Activated CD8-positive, alpha-beta T cell treated with anti-CD3 and anti-CD28 coated beads for 36 hours (primary cell): Measurements from ENCODE around the gene CLTB. TPM values are rescaled to one million over a fixed set of nuclear protein-coding genes. Genes with fewer than 3 reads are reported as not detected.
A peak's percentile ranks its signal among the peaks of the same experiment; 100 is the strongest.

Experiments used
- ATAC-seq: fragments of 200-7000 bp; cut with Tn5 transposase; one replicate; pipeline ENCODE4 v1.10.0; 2021; ENCODE audit warnings: mild to moderate bottlenecking, moderate library complexity
- CTCF ChIA-PET: fragments of 350-600 bp; sonication (Branson Sonifier 250); formaldehyde crosslinking; loops from one replicate; lab custom pipeline; 2021; ENCODE audit warnings: antibody characterized with exemption; lab: Charles Lee
- POLR2A ChIA-PET: fragments of 350-600 bp; sonication (Branson Sonifier 250); formaldehyde crosslinking; loops from one replicate; lab custom pipeline; 2021; ENCODE audit warnings: antibody characterized with exemption; lab: Charles Lee
- DNase-seq: peaks from one replicate; pipeline ENCODE4 v3.0.0-alpha.2; 2020
- H3K27ac Mint-ChIP-seq: one replicate; pipeline ENCODE4 v1.8.0; 2021; ENCODE audit warnings: mild to moderate bottlenecking, mixed read lengths
- H3K27me3 Mint-ChIP-seq: one replicate; pipeline ENCODE4 v1.8.0; 2021; ENCODE audit warnings: mixed read lengths
- H3K36me3 Mint-ChIP-seq: one replicate; pipeline ENCODE4 v1.8.0; 2021; ENCODE audit warnings: low read depth, mixed read lengths
- H3K4me1 Mint-ChIP-seq: one replicate; pipeline ENCODE4 v1.8.0; 2021; ENCODE audit warnings: low read depth, mixed read lengths
- H3K4me3 Mint-ChIP-seq: one replicate; pipeline ENCODE4 v1.8.0; 2021; ENCODE audit warnings: mild to moderate bottlenecking, moderate library complexity, mixed read lengths
- H3K9me3 Mint-ChIP-seq: one replicate; pipeline ENCODE4 v1.8.0; 2021; ENCODE audit warnings: mixed read lengths
- CTCF ChIP-seq: fragments of 200-600 bp; IDR thresholded peaks from one replicate; pipeline ENCODE4 v1.8.0; 2022; ENCODE audit warnings: antibody characterized with exemption, mild to moderate bottlenecking
- intact Hi-C: fragments of 100-400 bp; cut with micrococcal nuclease; formaldehyde crosslinking; loops from one replicate; pipeline ENCODE4 v1.10.0; 2022
- total RNA-seq, 2 experiments: library from RNA; stranded (reverse); gene quantifications; one replicate each; pipeline ENCODE4 v1.2.3, GENCODE V29; 2021

The CLTB gene
- total RNA-seq, 2 experiments from 2014 or later = 48.2 to 48.6 TPM

DNA sequence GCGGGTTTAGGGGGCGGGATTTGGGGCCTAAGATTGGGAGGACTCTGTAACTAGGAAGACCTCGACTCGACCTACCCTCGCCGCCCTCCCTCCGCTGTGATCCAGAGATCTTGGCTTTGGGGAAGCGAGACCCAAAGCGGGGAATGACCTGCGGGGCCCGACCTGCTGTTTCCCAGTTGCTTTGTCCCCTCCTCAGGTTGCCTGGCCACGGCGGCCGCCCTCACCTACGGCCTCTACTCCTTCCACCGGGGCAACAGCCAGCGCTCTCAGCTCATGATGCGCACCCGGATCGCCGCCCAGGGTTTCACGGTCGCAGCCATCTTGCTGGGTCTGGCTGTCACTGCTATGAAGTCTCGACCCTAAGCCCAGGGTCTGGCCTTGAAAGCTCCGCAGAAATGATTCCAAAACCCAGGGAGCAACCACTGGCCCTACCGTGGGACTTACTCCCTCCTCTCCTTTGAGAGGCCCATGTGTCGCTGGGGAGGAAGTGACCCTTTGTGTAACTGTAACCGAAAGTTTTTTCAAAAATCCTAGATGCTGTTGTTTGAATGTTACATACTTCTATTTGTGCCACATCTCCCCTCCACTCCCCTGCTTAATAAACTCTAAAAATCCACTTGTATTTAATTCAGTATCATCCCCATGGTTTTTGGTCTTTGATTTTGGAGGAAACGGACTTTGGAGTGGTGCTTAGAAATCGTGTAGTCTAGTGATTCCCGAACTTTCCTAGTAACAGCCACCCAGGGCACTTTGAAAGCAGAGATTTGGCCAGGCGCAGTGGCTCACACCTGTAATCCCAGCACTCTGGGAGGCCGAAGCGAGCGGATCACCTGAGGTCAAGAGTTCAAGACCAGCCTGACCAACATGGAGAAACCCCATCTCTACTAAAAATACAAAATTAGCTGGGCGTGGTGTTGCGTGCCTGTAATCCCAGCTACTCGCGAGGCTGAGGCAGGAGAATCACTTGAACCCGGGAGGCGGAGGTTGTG is 26.9 kb downstream of the CLTB start:
- DNase-seq = no peak
- Mint-ChIP-seq H3K9me3 (no peaks in the 10 kb centered on the region), H3K36me3 (peaks cover 58% of the 10 kb centered on the region), H3K27me3 (no peaks in the 10 kb centered on the region), H3K4me3 (peak overlapping the region; percentile 98), H3K4me1 (peaks cover 29% of the 10 kb centered on the region), H3K27ac (peak overlapping the region; percentile 99)
- peak; percentile 46 for ATAC-seq
- intact Hi-C loops = loop anchor here (1.0 to 2.0 kb wide), 2 partner anchors 59 to 148 kb away; partner anchors contain the start of genes FAF2 and RNF44
- ChIA-PET POLR2A (interaction anchor here (0.6 to 2.6 kb wide), 6 partner anchors 10 to 149 kb away, joined by 3 to 10 read pairs (median 5); partner anchors contain the start of genes ARL10 and KIAA1191), CTCF (no interaction called here)
- TF ChIP-seq CTCF = no peak

DNA sequence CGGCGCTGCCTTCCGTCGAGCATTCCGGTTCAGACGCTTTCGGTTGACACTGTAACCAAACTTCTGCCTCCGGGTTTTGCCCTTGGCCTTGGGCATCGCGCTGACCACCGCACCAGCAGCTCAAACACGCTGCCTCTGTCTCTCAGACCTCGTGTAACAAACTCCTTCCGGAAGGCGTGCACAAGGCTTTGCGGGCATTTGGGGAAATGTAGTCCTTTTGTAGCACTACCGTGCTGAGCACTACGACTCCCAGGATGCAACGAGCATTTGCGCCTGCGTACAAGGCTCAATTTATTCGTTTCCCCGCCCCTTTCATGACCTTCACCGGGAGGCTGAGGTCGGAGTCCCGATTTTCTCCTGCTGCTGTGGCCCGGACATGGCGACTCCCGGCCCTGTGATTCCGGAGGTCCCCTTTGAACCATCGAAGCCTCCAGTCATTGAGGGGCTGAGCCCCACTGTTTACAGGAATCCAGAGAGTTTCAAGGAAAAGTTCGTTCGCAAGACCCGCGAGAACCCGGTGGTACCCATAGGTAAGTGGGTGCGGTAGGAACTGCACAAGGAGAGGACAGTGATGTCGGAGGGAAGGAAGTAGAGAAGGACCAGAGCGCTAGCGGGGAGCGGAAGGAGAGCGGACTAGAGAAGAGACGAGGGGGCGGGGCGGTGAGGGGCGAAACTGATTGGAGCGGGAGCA is 27.8 kb downstream of the CLTB start, which contains the start of the genes HIGD2A and NOP16:
HIGD2A (plus strand) TSS at position 308 of the 691 bp plus-strand sequence; CDS start at position 377, 69 bp downstream.
NOP16 (minus strand) TSS at position 155 of the 691 bp plus-strand sequence; CDS start at position 96, 59 bp downstream.
- Mint-ChIP-seq H3K9me3 (no peaks in the 10 kb centered on the region), H3K27me3 (no peaks in the 10 kb centered on the region), H3K4me1 (peaks cover 29% of the 10 kb centered on the region), H3K36me3 (peaks cover 66% of the 10 kb centered on the region), H3K4me3 (peak within 1 kb of the TSS; percentile 98), H3K27ac (peak within 1 kb of the TSS; percentile 99)
- CTCF ChIA-PET = no interaction called here
- intact Hi-C loops = loop anchor here (1.0 to 2.0 kb wide), 3 partner anchors 27 to 149 kb away; partner anchors contain the start of genes FAF2, KIAA1191 and RNF44
- POLR2A ChIA-PET = interaction anchor here (0.8 to 2.6 kb wide), 8 partner anchors 9 to 265 kb away, joined by 3 to 10 read pairs (median 5); partner anchors contain the start of genes ARL10 and KIAA1191
- peak; percentile 92 for ATAC-seq
- no peak for TF ChIP-seq CTCF
- DNase-seq = peak; percentile 100

- TF ChIP-seq CTCF = no peak
- peak; percentile 20 for DNase-seq
- H3K4me1 Mint-ChIP-seq = peaks cover 29% of the 10 kb centered on the region
- no peak for ATAC-seq
- peaks cover 66% of the 10 kb centered on the region for H3K36me3 Mint-ChIP-seq
- peak overlapping the region; percentile 99 for H3K27ac Mint-ChIP-seq
- no peaks in the 10 kb centered on the region for H3K27me3 Mint-ChIP-seq
- ChIA-PET CTCF (no interaction called here), POLR2A (interaction anchor here (0.8 to 2.0 kb wide), 6 partner anchors 8 to 265 kb away, joined by 3 to 7 read pairs (median 4); partner anchors contain the start of gene ARL10)
- intact Hi-C loops = loop anchor here (1.0 to 2.0 kb wide), 2 partner anchors 27 to 61 kb away; partner anchors contain the start of genes FAF2 and KIAA1191
- no peaks in the 10 kb centered on the region for H3K9me3 Mint-ChIP-seq
- peak overlapping the region; percentile 98 for H3K4me3 Mint-ChIP-seq
Measured at GRCh38 chr5:176388003-176388443, 28.3 kb downstream of the CLTB start.

DNA sequence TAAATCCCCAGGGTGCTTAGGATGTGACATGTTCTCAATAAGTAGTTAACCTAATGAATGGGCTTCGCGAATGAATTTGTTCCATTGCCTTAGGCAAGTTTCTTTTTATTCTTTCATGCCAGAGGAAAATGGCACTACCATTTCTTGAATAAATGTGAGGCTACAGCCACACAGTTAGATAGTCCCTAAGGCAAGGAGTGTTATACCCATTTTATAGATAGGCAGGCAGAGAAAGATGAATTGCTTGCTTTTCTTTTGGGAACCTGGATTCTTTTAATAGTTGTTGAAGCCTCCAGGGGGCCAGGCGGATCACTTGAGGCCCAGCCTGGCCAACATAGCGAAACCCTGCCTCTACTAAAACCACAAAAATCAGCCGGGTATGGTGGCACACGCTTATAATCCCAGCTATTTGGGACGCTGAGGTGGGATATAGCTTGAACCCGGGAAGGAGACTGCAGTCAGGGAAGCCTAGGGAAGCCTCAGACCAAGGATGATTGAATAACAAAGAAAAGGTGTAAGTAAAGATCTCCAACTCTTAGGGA is 28.9 kb downstream of the CLTB start:
- intact Hi-C loops = no loop called here
- peak overlapping the region; percentile 98 for H3K4me3 Mint-ChIP-seq

More for the DNA sequence above, 28.9 kb downstream of the CLTB start:
- no peak for DNase-seq
- ATAC-seq = no peak
- Mint-ChIP-seq H3K9me3 (no peaks in the 10 kb centered on the region), H3K4me1 (peaks cover 29% of the 10 kb centered on the region), H3K27ac (peak overlapping the region; percentile 99), H3K36me3 (peaks cover 70% of the 10 kb centered on the region), H3K27me3 (no peaks in the 10 kb centered on the region)
- CTCF ChIA-PET = interaction anchor here (1.3 to 2.2 kb wide), 2 partner anchors 29 to 60 kb away, joined by 4 to 5 read pairs; partner anchors contain the start of gene CLTB
- no peak for TF ChIP-seq CTCF
- POLR2A ChIA-PET = interaction anchor here (0.7 to 2.0 kb wide), 7 partner anchors 11 to 266 kb away, joined by 3 to 7 read pairs (median 5); partner anchors contain the start of gene ARL10
